ENCODE data around the gene B3GALT2.
"Not testable (repeated sequence)": the region's sequence is repeated elsewhere in the genome, so short reads cannot be mapped to it uniquely, and the experiment has no call there.

B3GALT2 gene

GRCh38 chr1:193185901-193186731 lies at the start of gene B3GALT2:
Gene B3GALT2 (minus strand): TSS chr1:193186613. CDS start chr1:193181562, 5,051 bp downstream.
- DNase-seq (ENCODE audit: low read depth in 1 of 2, low spot score in 1 of 2) = no peak

- no peak for DNase-seq (ENCODE audit: low read depth in 1 of 2, low spot score in 1 of 2)
Observed at GRCh38 chr1:193234530-193234929, 48.1 kb upstream of the B3GALT2 start.

- not testable (repeated sequence) for DNase-seq (ENCODE audit: low read depth in 1 of 2, low spot score in 1 of 2)
Observed at GRCh38 chr1:193231146-193231545, 44.7 kb upstream of the B3GALT2 start.

- DNase-seq (ENCODE audit: low read depth in 1 of 2, low spot score in 1 of 2) = no peak
Observed at GRCh38 chr1:193229136-193229535, 42.7 kb upstream of the B3GALT2 start.

- no peak for DNase-seq (ENCODE audit: low read depth in 1 of 2, low spot score in 1 of 2)
Observed at GRCh38 chr1:193222056-193222615, 35.7 kb upstream of the B3GALT2 start.

GRCh38 chr1:193221651-193222050 lies 35.2 kb upstream of the B3GALT2 start:
- no peak for DNase-seq (ENCODE audit: low read depth in 1 of 2, low spot score in 1 of 2)

GRCh38 chr1:193219391-193219790 lies 33.0 kb upstream of the B3GALT2 start:
- DNase-seq (ENCODE audit: low read depth in 1 of 2, low spot score in 1 of 2) = no peak

- no peak for DNase-seq (ENCODE audit: low read depth in 1 of 2, low spot score in 1 of 2)
Observed at GRCh38 chr1:193216920-193217319, 30.5 kb upstream of the B3GALT2 start.

GRCh38 chr1:193213998-193214397 lies 27.6 kb upstream of the B3GALT2 start:
- no peak for DNase-seq (ENCODE audit: low read depth in 1 of 2, low spot score in 1 of 2)

- DNase-seq (ENCODE audit: low read depth in 1 of 2, low spot score in 1 of 2) = no peak
Observed at GRCh38 chr1:193212637-193213036, 26.2 kb upstream of the B3GALT2 start.

GRCh38 chr1:193211539-193211938 lies 25.1 kb upstream of the B3GALT2 start:
- no peak for DNase-seq (ENCODE audit: low read depth in 1 of 2, low spot score in 1 of 2)

- DNase-seq (ENCODE audit: low read depth in 1 of 2, low spot score in 1 of 2) = no peak
Observed at GRCh38 chr1:193210996-193211395, 24.6 kb upstream of the B3GALT2 start.

GRCh38 chr1:193201021-193201420 lies 14.6 kb upstream of the B3GALT2 start:
- DNase-seq (ENCODE audit: low read depth in 1 of 2, low spot score in 1 of 2) = no peak

GRCh38 chr1:193199940-193200339 lies 13.5 kb upstream of the B3GALT2 start:
- DNase-seq (ENCODE audit: low read depth in 1 of 2, low spot score in 1 of 2) = no peak

- no peak for DNase-seq (ENCODE audit: low read depth in 1 of 2, low spot score in 1 of 2)
Observed at GRCh38 chr1:193192586-193192985, 6.2 kb upstream of the B3GALT2 start.

- DNase-seq (ENCODE audit: low read depth in 1 of 2, low spot score in 1 of 2) = no peak
Observed at GRCh38 chr1:193190096-193190744, 3.8 kb upstream of the B3GALT2 start.

- no peak for DNase-seq (ENCODE audit: low read depth in 1 of 2, low spot score in 1 of 2)
Observed at GRCh38 chr1:193189442-193190095, 3.2 kb upstream of the B3GALT2 start.

- not testable (repeated sequence) for DNase-seq (ENCODE audit: low read depth in 1 of 2, low spot score in 1 of 2)
Observed at GRCh38 chr1:193188915-193189314, 2.5 kb upstream of the B3GALT2 start.

GRCh38 chr1:193187114-193187513 lies 701 bp upstream of the B3GALT2 start:
- no peak for DNase-seq (ENCODE audit: low read depth in 1 of 2, low spot score in 1 of 2)

GRCh38 chr1:193185211-193185610 lies 1.2 kb downstream of the B3GALT2 start:
- no peak for DNase-seq (ENCODE audit: low read depth in 1 of 2, low spot score in 1 of 2)

- no peak for DNase-seq (ENCODE audit: low read depth in 1 of 2, low spot score in 1 of 2)
Observed at GRCh38 chr1:193184776-193185175, 1.6 kb downstream of the B3GALT2 start.
